Stimulated activated CD8-positive, alpha-beta memory T cell treated with anti-CD3 and anti-CD28 coated beads, Interleukin-4, amount 100 ng/mL, for 48 hours (primary cell): ENCODE data around the gene AP1M2.
"Not testable (repeated sequence)": the region's sequence is repeated elsewhere in the genome, so short reads cannot be mapped to it uniquely, and the experiment has no call there.

Source experiments
- DNase-seq: peaks from one replicate; pipeline ENCODE4 v3.0.0-alpha.2; 2020

Gene AP1M2

GRCh38 chr19:10533646-10534386 is 53.3 kb downstream of the AP1M2 start:
- no peak for DNase-seq

GRCh38 chr19:10532457-10532856 is 54.7 kb downstream of the AP1M2 start:
- DNase-seq: no peak

GRCh38 chr19:10526887-10527286 is 60.2 kb downstream of the AP1M2 start:
- not testable (repeated sequence) for DNase-seq

GRCh38 chr19:10525636-10526035 is 61.5 kb downstream of the AP1M2 start:
- no peak for DNase-seq

GRCh38 chr19:10523135-10523636 is 63.9 kb downstream of the AP1M2 start:
- no peak for DNase-seq
